Endodermal cell (in vitro differentiated cells): Measurements from ENCODE around the gene GUCA1C. TPM values are rescaled to one million over a fixed set of nuclear protein-coding genes. Genes with fewer than 3 reads are reported as not detected.
A peak's percentile ranks its signal among the peaks of the same experiment; 100 is the strongest.

Experiments used
- DNase-seq: peaks from one replicate; pipeline ENCODE4 v3.0.0-alpha.2; 2017
- H3K27ac ChIP-seq: 2 replicates; pipeline ENCODE4 v1.5.1; 2013; ENCODE audit warnings: mild to moderate bottlenecking, low read depth, low read length, moderate library complexity
- H3K27me3 ChIP-seq: 2 replicates; pipeline ENCODE4 v1.6.1; 2013; ENCODE audit warnings: mild to moderate bottlenecking, low read length, moderate library complexity; ENCODE audit not compliant: insufficient read depth, control insufficient read depth, poor library complexity, severe bottlenecking
- H3K36me3 ChIP-seq: 2 replicates; pipeline ENCODE4 v1.7.0; 2013; ENCODE audit warnings: mild to moderate bottlenecking, low read length, moderate library complexity; ENCODE audit not compliant: control insufficient read depth, insufficient read depth
- H3K4me1 ChIP-seq: one replicate; pipeline ENCODE4 v1.7.0; 2013; ENCODE audit warnings: low read length; ENCODE audit not compliant: control insufficient read depth, insufficient read depth
- H3K4me3 ChIP-seq: 2 replicates; pipeline ENCODE4 v1.5.1; 2013; ENCODE audit warnings: mild to moderate bottlenecking, low read length, moderate library complexity
- H3K9ac ChIP-seq: 2 replicates; pipeline ENCODE4 v1.6.1; 2013; ENCODE audit warnings: mild to moderate bottlenecking, low read length, moderate library complexity; ENCODE audit not compliant: poor library complexity, severe bottlenecking; ENCODE audit errors: extremely low read depth
- H3K9me3 ChIP-seq: 2 replicates; pipeline ENCODE4 v1.6.1; 2013; ENCODE audit warnings: mild to moderate bottlenecking, low read length, moderate library complexity; ENCODE audit not compliant: control insufficient read depth
- H3K27ac Mint-ChIP-seq: 2 replicates; pipeline ENCODE4 v1.8.0; 2020; ENCODE audit warnings: mixed read lengths
- H3K27me3 Mint-ChIP-seq: 2 replicates; pipeline ENCODE4 v1.8.0; 2021; ENCODE audit warnings: mild to moderate bottlenecking, mixed read lengths; ENCODE audit not compliant: insufficient read depth
- H3K36me3 Mint-ChIP-seq: 2 replicates; pipeline ENCODE4 v1.8.0; 2020; ENCODE audit warnings: low read depth, mixed read lengths
- H3K4me1 Mint-ChIP-seq: 2 replicates; pipeline ENCODE4 v1.8.0; 2020; ENCODE audit warnings: mixed read lengths
- H3K4me3 Mint-ChIP-seq: 2 replicates; pipeline ENCODE4 v1.8.0; 2020; ENCODE audit warnings: mild to moderate bottlenecking, moderate library complexity, mixed read lengths
- H3K9me3 Mint-ChIP-seq: 2 replicates; pipeline ENCODE4 v1.8.0; 2020; ENCODE audit warnings: mild to moderate bottlenecking, mixed read lengths
- WGBS, 2 experiments: methylation state at CpG; one replicate each; pipeline versions ENCODE4 v1.1.5 to v1.1.7; 2013; ENCODE audit warnings: missing lambda C conversion rate in 2 of 2, mixed read lengths in 1 of 2; ENCODE audit not compliant: insufficient coverage in 1 of 2, insufficient read length in 1 of 2; 5-methylcytosine and 5-hydroxymethylcytosine counted together
- total RNA-seq, 2 donors: library from RNA; stranded (reverse); fragmentation: NEBNext Ultra II Directional in 1 of 2; extraction: Animal tissue kit (Norgen Biotek cat#: 25700) in 1 of 2; gene quantifications; 2 replicates in 1 of 2; 3 replicates in 1 of 2; pipeline ENCODE4 v1.2.1, GENCODE V29; 2021
- TF ChIP-seq, protein P1 (sequence below): fragments of 200-600 bp; sonication (generic); conservative IDR thresholded peaks from 2 replicates; pipeline ENCODE4 v1.5.0; 2021; ENCODE audit warnings: antibody characterized with exemption, mild to moderate bottlenecking

Gene GUCA1C
- total RNA-seq, 2 donors from 2014 or later = not detected

- DNase-seq = no peak
- H3K27me3 ChIP-seq = no peaks in the 10 kb centered on the region
- Mint-ChIP-seq H3K27ac (no peak overlapping the region), H3K9me3 (peaks cover 3% of the 10 kb centered on the region), H3K36me3 (no peaks in the 10 kb centered on the region), H3K27me3 (no peaks in the 10 kb centered on the region), H3K4me3 (no peak overlapping the region), H3K4me1 (no peaks in the 10 kb centered on the region)
- no peaks in the 10 kb centered on the region for H3K4me1 ChIP-seq
- TF ChIP-seq, protein P1, sequence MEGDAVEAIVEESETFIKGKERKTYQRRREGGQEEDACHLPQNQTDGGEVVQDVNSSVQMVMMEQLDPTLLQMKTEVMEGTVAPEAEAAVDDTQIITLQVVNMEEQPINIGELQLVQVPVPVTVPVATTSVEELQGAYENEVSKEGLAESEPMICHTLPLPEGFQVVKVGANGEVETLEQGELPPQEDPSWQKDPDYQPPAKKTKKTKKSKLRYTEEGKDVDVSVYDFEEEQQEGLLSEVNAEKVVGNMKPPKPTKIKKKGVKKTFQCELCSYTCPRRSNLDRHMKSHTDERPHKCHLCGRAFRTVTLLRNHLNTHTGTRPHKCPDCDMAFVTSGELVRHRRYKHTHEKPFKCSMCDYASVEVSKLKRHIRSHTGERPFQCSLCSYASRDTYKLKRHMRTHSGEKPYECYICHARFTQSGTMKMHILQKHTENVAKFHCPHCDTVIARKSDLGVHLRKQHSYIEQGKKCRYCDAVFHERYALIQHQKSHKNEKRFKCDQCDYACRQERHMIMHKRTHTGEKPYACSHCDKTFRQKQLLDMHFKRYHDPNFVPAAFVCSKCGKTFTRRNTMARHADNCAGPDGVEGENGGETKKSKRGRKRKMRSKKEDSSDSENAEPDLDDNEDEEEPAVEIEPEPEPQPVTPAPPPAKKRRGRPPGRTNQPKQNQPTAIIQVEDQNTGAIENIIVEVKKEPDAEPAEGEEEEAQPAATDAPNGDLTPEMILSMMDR = no peak
- no peak overlapping the region for H3K4me3 ChIP-seq
- no peaks in the 10 kb centered on the region for H3K36me3 ChIP-seq
- H3K9ac ChIP-seq = no peak overlapping the region
- WGBS, 2 experiments = 88% methylated on average over 1 of the region's 1 CpG; no CpG with 5 or more reads in 1 of the 2 experiments
- H3K27ac ChIP-seq = no peak overlapping the region
- no peaks in the 10 kb centered on the region for H3K9me3 ChIP-seq
Observed at GRCh38 chr3:108907194-108907593, 46.5 kb downstream of the GUCA1C start.

DNA sequence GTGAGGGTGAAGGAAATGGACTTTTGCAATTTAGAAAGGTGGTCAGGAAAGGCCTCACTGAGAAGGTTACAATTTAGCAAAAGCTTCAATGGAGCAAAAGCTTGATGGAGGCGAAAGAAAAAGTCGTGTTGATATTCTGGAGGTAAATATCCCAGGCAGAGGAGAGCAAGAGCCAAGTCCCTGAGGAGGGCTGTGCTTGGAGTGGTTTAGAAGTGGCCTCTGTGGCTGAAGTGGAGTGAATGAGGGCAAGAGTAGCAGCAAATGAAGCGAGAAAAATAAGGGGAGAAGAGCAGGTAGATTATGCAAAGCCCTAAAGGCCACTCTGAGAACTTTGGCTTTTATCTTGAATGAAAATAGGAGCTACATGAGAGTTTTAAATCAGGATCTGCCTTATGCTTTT lies 54.1 kb downstream of the GUCA1C start:
- Mint-ChIP-seq H3K4me1 (no peaks in the 10 kb centered on the region), H3K36me3 (no peaks in the 10 kb centered on the region), H3K9me3 (peaks cover 3% of the 10 kb centered on the region), H3K27ac (no peak overlapping the region), H3K27me3 (no peaks in the 10 kb centered on the region), H3K4me3 (no peak overlapping the region)
- Histone ChIP-seq H3K4me1 (no peaks in the 10 kb centered on the region), H3K9ac (no peak overlapping the region), H3K9me3 (no peaks in the 10 kb centered on the region), H3K27ac (no peak overlapping the region), H3K36me3 (no peaks in the 10 kb centered on the region), H3K4me3 (no peak overlapping the region), H3K27me3 (no peaks in the 10 kb centered on the region)
- WGBS, 2 experiments = 83 to 96% methylated on average over 3 of the region's 3 CpGs
- peak; percentile 49 for DNase-seq
- TF ChIP-seq, protein P1 = no peak

DNA sequence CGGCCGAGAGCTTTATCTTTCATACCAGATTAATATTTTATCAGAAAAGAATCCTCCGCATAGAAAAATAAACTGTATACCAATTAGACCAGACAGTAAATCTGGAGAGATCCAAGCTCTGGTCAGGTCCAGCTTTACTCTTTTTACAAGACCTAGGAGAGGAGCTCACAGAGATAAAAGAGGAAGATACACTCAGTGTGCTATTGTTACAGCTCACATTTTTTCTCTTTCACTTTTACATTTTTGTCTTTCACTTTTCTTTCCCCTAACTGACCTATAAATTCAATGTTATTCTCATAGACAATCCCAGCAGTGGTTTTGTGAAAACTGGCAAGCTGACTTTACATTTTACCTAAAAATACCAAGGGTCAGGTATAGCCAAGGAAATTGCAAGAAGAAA lies 55.8 kb downstream of the GUCA1C start:
- H3K27me3 ChIP-seq = no peaks in the 10 kb centered on the region
- Mint-ChIP-seq H3K4me1 (no peaks in the 10 kb centered on the region), H3K9me3 (no peaks in the 10 kb centered on the region), H3K36me3 (no peaks in the 10 kb centered on the region), H3K27me3 (no peaks in the 10 kb centered on the region), H3K4me3 (no peak overlapping the region), H3K27ac (no peak overlapping the region)
- H3K4me3 ChIP-seq = no peak overlapping the region
- H3K36me3 ChIP-seq = no peaks in the 10 kb centered on the region
- no peak overlapping the region for H3K9ac ChIP-seq
- H3K9me3 ChIP-seq = no peaks in the 10 kb centered on the region
- no peak for DNase-seq
- H3K4me1 ChIP-seq = no peaks in the 10 kb centered on the region
- no peak overlapping the region for H3K27ac ChIP-seq
- WGBS, 2 experiments = 100% methylated on average over 3 of the region's 3 CpGs; no CpG with 5 or more reads in 1 of the 2 experiments
- TF ChIP-seq, protein P1 = no peak
